NCI-H1417 treated with DMSO at 0.1 percent for 48 hours (cell line): ENCODE measurements around the gene ADAM22.

Source experiments
- DNase-seq: peaks from one replicate; lab custom pipeline; 2025; lab: John Stamatoyannopoulos, UW

ADAM22 gene

DNA sequence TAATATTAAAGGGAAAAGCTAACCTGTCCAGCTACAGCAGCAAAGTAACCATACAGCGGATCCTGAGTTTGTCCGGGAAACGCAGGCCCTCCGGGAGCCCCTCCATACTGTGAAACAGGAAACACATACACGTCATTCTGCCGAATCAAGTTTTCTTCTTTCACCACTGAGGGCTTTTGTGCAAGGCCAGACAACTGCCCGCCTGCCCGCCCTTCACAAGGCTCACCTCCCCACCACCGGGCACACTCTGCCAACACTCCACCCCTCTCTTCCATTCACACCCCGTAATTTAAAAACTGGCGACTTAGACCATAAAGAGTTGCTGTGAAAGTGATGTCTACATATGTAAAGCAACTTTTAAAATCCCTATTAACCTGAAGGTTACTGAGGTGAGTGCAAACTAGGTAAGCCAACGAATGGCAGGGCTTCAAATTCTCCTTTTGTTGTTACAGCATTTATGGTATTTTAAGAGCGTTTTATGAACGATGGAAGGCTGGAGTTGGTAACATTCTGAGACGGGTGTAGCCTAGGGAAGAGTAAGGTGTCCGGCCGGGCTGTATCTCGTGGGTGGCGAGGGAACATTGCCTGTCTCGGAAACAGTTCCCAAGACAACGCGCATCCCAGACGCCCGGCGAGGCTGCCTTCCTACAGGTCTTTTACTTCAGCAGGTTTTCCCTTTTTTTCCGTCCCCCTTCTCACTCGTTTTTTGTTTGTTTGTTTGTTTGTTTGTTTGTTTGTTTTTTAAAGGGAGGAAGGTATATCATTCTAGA is 285.0 kb downstream of the ADAM22 start:
- no peak for DNase-seq

DNA sequence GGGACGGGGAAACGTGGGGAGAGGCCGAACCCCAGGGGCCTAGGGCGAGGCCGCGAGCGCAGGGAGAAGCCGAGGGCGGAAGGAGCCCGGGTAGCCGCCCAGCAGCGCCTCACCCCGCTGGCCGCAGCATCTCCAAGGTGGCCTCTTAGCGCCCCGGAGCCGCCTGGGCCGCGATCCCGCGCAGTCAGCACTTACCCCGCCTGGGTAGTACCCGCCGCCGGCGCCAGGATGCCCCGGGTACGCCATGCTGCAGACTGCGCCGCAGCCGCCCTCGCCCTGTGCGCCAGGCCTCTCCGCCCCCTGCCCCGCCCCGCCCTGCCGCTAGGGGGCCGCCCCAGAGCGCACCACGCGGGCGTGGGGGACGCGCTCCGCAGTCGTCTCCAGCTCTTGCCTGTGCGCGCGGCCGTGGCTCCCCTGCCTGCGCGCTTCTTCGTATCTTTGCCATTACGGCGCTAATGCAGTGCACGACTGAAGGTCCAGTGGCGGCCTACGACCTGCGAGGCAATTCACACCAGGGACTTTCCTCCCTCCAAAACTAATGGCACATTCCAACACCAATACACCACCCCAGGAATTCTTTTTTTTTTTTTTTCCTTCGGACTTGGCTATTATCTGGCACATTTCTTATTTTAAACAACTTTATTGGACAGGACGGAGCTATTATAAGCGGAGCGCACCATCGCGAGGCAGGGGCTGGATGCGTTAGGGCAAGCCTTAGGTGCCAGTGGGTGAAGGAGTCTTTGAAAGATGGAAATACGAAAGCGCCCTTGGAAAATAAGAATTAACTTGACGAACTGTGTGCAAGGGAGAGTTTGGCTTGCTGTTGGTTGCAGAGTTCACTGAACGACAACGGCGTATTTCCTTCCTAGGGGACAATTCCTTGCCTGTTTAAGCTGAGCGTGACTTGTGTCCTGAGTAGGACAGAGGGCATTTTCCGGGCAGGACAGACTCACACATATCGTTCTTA is 286.0 kb downstream of the ADAM22 start, which contains the start of gene SRI:
TSS of gene SRI (minus strand) at position 258 of the 967 bp plus-strand sequence. CDS start at position 246, 12 bp downstream.
- DNase-seq: peak; percentile 83

DNA sequence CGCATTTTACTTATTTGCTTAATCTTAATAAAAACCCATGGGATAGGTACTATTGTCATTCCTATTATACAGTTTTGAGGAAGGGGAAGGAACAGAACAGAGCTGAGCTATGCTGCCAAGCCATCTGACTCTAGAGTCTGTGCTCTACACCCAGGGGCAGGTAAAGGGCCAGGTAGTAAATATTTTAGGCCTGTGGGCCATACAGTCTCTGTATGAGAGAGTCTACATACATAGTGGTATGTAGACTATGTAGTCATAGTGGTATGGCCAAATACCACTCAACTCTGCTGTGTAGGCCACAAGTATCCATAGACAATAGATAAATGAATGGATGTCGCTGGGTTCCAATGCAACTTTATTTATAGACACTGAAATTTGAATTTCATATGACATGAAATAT is 289.2 kb downstream of the ADAM22 start:
- no peak for DNase-seq

DNA sequence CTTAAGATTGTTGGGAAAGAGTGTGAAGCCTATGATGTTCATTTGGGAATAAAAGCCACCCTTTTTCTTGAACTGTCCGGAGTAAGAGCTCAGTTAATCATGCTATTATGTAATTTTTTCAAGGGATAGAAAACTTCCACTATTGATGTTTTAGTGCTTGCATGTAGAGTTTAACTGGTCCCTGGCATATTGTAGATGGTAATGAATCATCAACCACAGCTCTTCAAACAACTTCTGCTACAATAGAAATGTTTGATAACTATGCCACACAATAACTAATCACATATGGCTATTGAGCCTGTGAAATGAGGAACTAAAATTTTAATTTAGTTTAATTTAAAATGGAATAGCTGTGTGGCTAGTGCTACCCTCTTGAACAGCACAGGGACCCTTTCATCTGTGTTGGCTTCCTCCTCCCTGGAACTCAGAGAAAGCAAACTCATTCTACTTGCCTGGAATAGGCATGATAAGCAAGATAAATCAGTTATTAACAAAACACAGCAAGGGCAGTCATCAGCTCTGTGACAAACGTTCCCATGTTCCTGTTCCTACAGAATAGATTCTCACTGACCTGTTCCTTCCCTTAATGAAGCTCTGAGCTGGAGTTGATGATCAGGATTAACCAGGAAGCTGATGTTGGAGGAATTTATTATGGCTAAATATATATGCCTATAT is 290.7 kb downstream of the ADAM22 start:
- DNase-seq: no peak

DNA sequence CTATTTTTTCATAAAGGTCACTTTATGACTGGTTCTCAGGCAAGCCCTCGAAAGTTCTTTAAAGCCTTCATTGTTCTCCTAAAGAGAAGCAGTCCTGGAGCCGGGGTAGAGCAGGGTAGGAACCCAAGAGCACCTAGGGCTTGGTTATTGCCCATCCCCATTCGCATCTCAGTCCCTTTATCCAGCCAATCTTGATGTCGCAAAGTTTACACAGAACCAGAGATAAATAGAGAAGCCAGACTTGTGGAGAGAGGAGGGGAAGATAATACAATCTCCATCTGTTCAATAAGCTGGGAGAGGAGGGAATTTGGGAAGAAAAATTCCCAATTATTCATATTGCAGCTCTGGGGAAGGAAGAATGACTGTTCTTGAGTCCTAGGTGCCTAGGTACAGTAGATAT is 292.1 kb downstream of the ADAM22 start:
- DNase-seq: no peak

DNA sequence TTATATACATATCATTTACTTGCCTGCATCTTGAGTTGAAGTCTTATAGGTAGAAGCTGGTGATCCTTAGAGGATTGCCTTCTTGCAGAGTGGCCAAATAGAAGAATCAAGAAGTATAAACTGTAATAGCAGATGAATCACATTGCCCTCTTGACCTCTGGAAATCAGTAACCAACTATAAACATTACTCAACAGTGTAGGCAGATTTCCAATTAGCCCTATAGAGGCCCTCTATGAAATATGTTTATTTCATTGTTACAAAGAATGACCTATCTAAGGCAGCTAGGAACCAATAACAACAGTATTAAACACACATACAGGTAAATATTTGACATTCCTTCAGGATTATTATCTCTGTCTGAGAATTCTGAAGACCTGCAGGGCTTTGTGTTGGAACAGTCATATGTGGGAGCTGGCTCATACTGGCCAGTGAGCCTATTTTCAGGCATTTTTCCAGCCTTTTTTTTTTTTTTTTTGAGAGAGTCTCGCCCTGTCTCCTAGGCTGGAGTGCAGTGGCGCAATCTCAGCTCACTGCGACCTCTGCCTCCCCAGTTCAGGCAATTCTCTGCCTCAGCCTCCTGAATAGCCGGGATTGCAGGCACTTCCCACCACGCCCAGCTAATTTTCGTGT is 292.9 kb downstream of the ADAM22 start:
- no peak for DNase-seq

DNA sequence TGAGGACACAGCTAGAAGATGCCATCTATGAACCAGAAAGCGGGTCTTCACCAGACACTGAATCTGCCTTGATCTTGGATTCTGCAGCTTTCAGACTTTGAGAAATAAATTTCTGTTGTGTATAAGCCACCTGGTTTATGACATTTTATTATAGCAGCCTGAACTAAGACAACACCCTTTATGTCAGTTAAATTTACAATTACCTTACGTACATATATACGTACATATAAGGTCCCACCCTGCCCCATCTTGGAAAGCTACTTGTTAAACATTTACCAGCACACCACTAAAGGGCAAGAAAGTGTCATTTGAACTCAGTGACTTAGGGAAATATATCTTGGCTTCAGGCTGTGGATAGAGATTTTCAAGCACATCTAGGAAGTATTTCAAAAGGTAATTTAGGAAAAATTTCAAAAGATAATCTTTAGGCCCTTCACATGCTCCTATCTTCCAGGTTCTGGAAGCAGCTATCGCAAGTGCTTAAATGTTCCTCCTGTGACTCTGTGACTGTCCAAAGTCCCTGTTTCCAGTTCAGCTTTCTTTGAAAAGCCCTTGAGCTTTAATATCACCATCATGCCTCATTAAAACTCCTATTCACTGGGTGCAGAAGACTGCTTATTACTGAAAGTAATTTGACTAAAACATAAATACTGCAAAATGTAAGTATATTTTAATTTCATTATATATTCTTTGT is 295.4 kb downstream of the ADAM22 start:
- DNase-seq: no peak

DNA sequence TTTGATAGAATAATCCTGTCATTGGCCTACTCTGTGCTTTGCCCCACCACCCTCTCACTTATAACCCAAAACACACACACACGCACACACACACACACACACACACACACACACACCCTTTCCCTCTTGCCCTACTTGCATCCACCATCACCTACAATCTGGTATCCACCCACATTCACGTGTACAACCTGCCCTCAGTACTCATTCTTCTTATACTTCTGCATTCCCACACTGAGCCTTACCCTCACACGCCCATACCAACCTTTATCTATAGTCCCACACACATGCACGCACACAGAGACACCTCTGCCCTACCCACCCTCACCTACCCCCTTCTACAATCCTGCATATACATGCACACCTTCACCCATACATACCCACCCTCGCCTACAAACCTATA is 296.6 kb downstream of the ADAM22 start:
- DNase-seq: no peak

DNA sequence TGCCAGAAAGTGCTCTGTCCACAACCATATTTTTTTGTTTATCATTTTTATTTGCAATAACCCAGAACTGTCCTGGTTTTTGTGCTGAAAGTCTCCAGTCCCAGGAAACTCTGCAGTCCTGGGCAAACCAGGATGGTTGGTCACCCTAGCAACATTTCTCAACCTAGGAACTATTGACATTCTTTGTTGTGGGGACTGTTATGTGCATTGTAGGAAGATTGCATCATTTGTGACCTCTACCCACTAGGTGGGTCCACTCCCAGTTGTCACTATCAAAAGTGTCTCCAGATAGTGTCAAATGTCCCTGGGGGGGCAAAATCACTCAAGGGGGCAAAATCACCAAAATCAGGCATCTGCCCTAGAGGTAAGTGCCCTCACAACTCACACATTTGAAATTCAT is 299.8 kb downstream of the ADAM22 start:
- DNase-seq: no peak

DNA sequence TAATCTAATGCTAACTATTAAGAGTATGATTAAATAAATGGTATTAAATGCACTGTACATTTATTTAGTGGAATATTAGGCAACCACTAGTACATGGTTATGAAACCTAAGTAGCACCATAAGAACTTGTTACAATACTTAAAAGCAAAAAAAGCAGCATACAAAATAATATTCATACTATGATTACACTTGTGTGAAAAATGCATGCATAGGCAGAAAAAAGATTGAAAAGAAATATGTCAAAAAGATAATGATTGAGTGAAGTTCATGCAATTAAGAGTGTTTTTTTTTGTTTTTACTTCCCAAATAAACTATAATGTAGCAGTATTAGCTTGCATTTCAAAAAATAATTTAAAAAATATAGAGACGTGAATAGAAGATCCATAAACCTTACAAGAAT is 305.8 kb downstream of the ADAM22 start:
- no peak for DNase-seq

DNA sequence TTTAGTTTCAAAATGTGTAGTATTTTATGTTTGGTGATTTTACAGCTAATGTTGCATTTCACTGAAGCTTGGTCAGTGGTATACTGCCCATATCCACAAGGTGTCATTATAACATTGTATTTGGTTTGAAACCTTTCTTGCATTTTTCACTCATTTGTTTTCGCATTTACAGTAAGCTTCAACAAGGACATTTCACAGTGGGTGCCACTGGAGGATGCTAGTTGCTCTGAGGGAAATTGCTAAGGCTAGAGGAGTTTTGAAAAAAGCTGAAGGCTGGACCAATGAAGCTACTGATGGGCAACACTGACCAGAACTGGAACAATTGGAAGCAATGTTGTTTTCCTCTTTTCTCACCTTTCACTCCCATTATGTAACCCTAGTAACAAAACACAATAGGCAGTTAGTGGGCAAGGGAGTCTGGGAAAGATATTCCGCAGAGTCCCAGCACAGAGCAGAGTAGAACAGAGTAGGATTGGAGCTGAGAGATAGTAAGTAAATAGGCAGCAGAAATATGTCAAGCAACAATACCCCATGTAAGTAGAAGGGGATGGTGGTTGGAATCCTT is 309.4 kb downstream of the ADAM22 start:
- peak; percentile 90 for DNase-seq

DNA sequence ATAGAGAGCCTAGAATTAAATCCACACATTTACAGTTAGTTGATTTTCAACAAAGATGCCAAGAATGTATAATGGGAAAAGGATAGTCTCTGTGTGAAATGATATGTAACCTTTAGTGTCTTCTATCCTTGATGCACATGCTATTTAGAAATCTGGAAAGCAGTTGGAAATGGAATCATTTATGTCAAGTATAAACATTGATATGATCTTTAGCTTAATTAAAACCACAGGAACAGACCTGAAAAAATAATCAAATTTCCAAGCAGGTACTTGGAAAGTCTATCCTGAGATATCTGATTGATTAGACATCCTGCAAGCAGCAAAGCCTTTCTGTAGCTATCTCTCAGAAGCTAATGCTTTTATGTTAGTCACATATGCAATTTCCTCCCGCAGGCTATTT is 310.2 kb downstream of the ADAM22 start:
- DNase-seq: no peak
